SK-N-SH (cell line): Measurements from ENCODE around the gene HSPB2. TPM values are rescaled to one million over a fixed set of nuclear protein-coding genes. Genes with fewer than 3 reads are reported as not detected.

Experiments
- CTCF ChIA-PET: fragments of 300-600, 350-600 bp; formaldehyde crosslinking; extraction: SDS; loops from one replicate; lab custom pipeline; 2021; lab: Yijun Ruan, JAX
- POLR2A ChIA-PET: fragments of 350-600 bp; sonication (Branson Sonifier 250); formaldehyde crosslinking; extraction: SDS; loops from one replicate; lab custom pipeline; 2020; ENCODE audit warnings: antibody characterized with exemption, inconsistent platforms; lab: Yijun Ruan, JAX
- DNase-seq: peaks from one replicate; pipeline ENCODE4 v3.0.0; 2012
- H2AFZ ChIP-seq: fragments of 200-600 bp; sonication (generic); 2 replicates; pipeline ENCODE4 v1.8.1; 2016; ENCODE audit warnings: antibody characterized with exemption, mild to moderate bottlenecking, low read depth
- H3F3A ChIP-seq: fragments of 200-600 bp; sonication (generic); replicated peaks from 2 replicates; pipeline ENCODE3; 2016; ENCODE audit warnings: antibody characterized with exemption, mild to moderate bottlenecking; ENCODE audit not compliant: insufficient read depth
- H3K27ac ChIP-seq, 2 experiments: fragments of 200-500 bp in 1 of 2; fragments of 200-600 bp in 1 of 2; sonication (Bioruptor generic) in 1 of 2; sonication (generic), shearing (Covaris generic) in 1 of 2; 2 replicates each; pipeline versions ENCODE4 v1.5.1 to v1.6.1; 2014 to 2016; ENCODE audit warnings: low read depth in 2 of 2, inconsistent platforms in 1 of 2, low read length in 1 of 2, mild to moderate bottlenecking in 1 of 2, mixed read lengths in 1 of 2
- H3K27me3 ChIP-seq: fragments of 200-600 bp; sonication (generic), shearing (Covaris generic); 2 replicates; pipeline ENCODE4 v1.6.1; 2016; ENCODE audit warnings: mixed run types; ENCODE audit not compliant: insufficient read depth
- H3K36me3 ChIP-seq, 2 experiments: fragments of 200-500 bp in 1 of 2; fragments of 200-600 bp in 1 of 2; sonication (Bioruptor generic) in 1 of 2; sonication (generic) in 1 of 2; replicated peaks in 1 of 2; 2 replicates each; pipeline versions ENCODE3 to v1.5.1; 2014 to 2016; ENCODE audit warnings: low read length in 1 of 2, mild to moderate bottlenecking in 1 of 2; ENCODE audit not compliant: insufficient read depth in 2 of 2, control insufficient read depth in 1 of 2
- H3K4me1 ChIP-seq, 2 experiments: fragments of 200-500 bp in 1 of 2; fragments of 200-600 bp in 1 of 2; sonication (Bioruptor generic) in 1 of 2; sonication (generic), shearing (Covaris generic) in 1 of 2; 2 replicates each; pipeline versions ENCODE4 v1.5.1 to v1.6.1; 2014 to 2016; ENCODE audit warnings: low read depth in 1 of 2, low read length in 1 of 2, mixed run types in 1 of 2; ENCODE audit not compliant: insufficient read depth in 2 of 2, control insufficient read depth in 1 of 2
- H3K4me2 ChIP-seq: fragments of 200-600 bp; sonication (generic), shearing (Covaris generic); 2 replicates; pipeline ENCODE4 v1.6.1; 2017; ENCODE audit warnings: mixed run types
- H3K4me3 ChIP-seq, 2 experiments: fragments of 200-500 bp in 1 of 2; fragments of 200-600 bp in 1 of 2; sonication (Bioruptor generic) in 1 of 2; sonication (generic), shearing (Covaris generic) in 1 of 2; 2 replicates each; pipeline versions ENCODE4 v1.5.1 to v1.8.1; 2014 to 2016; ENCODE audit warnings: low read depth in 2 of 2, inconsistent platforms in 1 of 2, low read length in 1 of 2, mild to moderate bottlenecking in 1 of 2, mixed read lengths in 1 of 2, moderate library complexity in 1 of 2
- H3K79me2 ChIP-seq: fragments of 200-600 bp; sonication (generic); 2 replicates; pipeline ENCODE4 v1.8.1; 2017; ENCODE audit warnings: mild to moderate bottlenecking; ENCODE audit not compliant: insufficient read depth
- H3K9ac ChIP-seq: fragments of 200-600 bp; sonication (generic); 2 replicates; pipeline ENCODE4 v1.6.1; 2017; ENCODE audit warnings: mixed run types
- H3K9me2 ChIP-seq: fragments of 200-600 bp; sonication (generic); 2 replicates; pipeline ENCODE4 v1.6.1; 2017; ENCODE audit warnings: mixed run types
- H3K9me3 ChIP-seq: fragments of 200-600 bp; sonication (generic); 2 replicates; pipeline ENCODE4 v1.6.1; 2017; ENCODE audit warnings: mixed run types, mild to moderate bottlenecking, moderate library complexity
- H4K20me1 ChIP-seq: fragments of 200-600 bp; sonication (generic); 2 replicates; pipeline ENCODE4 v1.6.1; 2017; ENCODE audit warnings: mild to moderate bottlenecking, mixed run types; ENCODE audit not compliant: insufficient read depth
- ELF1 ChIP-seq: IDR thresholded peaks from 2 replicates; pipeline ENCODE4 v1.4.0; 2012
- EP300 ChIP-seq, 2 experiments: IDR thresholded peaks; 2 replicates each; pipeline versions ENCODE4 v1.4.0 to v1.6.1; 2012; ENCODE audit warnings: borderline replicate concordance in 1 of 2, low read depth in 1 of 2, low read length in 1 of 2
- FOSL2 ChIP-seq: IDR thresholded peaks from 2 replicates; pipeline ENCODE4 v1.4.0; 2012; ENCODE audit warnings: low read depth, mild to moderate bottlenecking, moderate library complexity, borderline replicate concordance
- FOXJ3 ChIP-seq: sonication (generic); formaldehyde crosslinking; IDR thresholded peaks from 2 replicates; pipeline ENCODE4 v1.5.1; 2020; ENCODE audit warnings: mild to moderate bottlenecking, missing genetic modification reagents
- FOXM1 ChIP-seq: IDR thresholded peaks from 2 replicates; pipeline ENCODE4 v1.4.0; 2012; ENCODE audit warnings: low read depth, mild to moderate bottlenecking
- GABPA ChIP-seq: IDR thresholded peaks from 2 replicates; pipeline ENCODE4 v1.4.0; 2012; ENCODE audit warnings: low read depth, mild to moderate bottlenecking
- GATA2 ChIP-seq: sonication (generic); formaldehyde crosslinking; IDR thresholded peaks from 2 replicates; pipeline ENCODE4 v1.5.0; 2020; ENCODE audit warnings: mild to moderate bottlenecking, missing genetic modification reagents
- JUND ChIP-seq: IDR thresholded peaks from 2 replicates; pipeline ENCODE4 v1.4.0; 2012
- MAX ChIP-seq: IDR thresholded peaks from 2 replicates; pipeline ENCODE4 v1.4.0; 2012; ENCODE audit warnings: low read depth
- MEF2A ChIP-seq: IDR thresholded peaks from 2 replicates; pipeline ENCODE4 v1.4.0; 2012; ENCODE audit warnings: low read depth, borderline replicate concordance
- MXI1 ChIP-seq: IDR thresholded peaks from 2 replicates; pipeline ENCODE4 v1.6.1; 2012; ENCODE audit warnings: mild to moderate bottlenecking, low read depth, low read length, improper control_type of control experiment
- NFIC ChIP-seq: IDR thresholded peaks from 2 replicates; pipeline ENCODE4 v1.4.0; 2012; ENCODE audit warnings: borderline replicate concordance
- PBX3 ChIP-seq: IDR thresholded peaks from 2 replicates; pipeline ENCODE4; 2012
- RAD21 ChIP-seq: IDR thresholded peaks from 2 replicates; pipeline ENCODE4 v1.6.1; 2012; ENCODE audit warnings: mild to moderate bottlenecking, low read length
- RCOR1 ChIP-seq: fragments of 150-350 bp; IDR thresholded peaks from 2 replicates; pipeline ENCODE4 v1.6.1; 2017; ENCODE audit warnings: antibody characterized with exemption, low read length
- REST ChIP-seq: IDR thresholded peaks from 2 replicates; pipeline ENCODE4 v1.6.1; 2012; ENCODE audit warnings: mild to moderate bottlenecking, low read depth, low read length, moderate library complexity
- RXRA ChIP-seq: IDR thresholded peaks from 2 replicates; pipeline ENCODE4 v1.4.0; 2012; ENCODE audit warnings: low read depth, mild to moderate bottlenecking, borderline replicate concordance
- TAF1 ChIP-seq: IDR thresholded peaks from 2 replicates; pipeline ENCODE4 v1.6.1; 2012; ENCODE audit warnings: low read depth, mild to moderate bottlenecking, low read length, moderate library complexity, borderline replicate concordance
- TEAD4 ChIP-seq: IDR thresholded peaks from 2 replicates; pipeline ENCODE4 v1.4.0; 2012; ENCODE audit warnings: mild to moderate bottlenecking, borderline replicate concordance; ENCODE audit not compliant: insufficient read depth
- WGBS: methylation state at CpG from one replicate; pipeline ENCODE4 v1.1.6; 2017; ENCODE audit warnings: low lambda C conversion rate; 5-methylcytosine and 5-hydroxymethylcytosine counted together
- polyA plus RNA-seq, 3 experiments: library from polyadenylated mRNA; depleted of rRNA; stranded (reverse); fragments of >200 nt; gene quantifications; 2 replicates each; pipeline ENCODE4 v1.2.3, GENCODE V29; 2012
- TF ChIP-seq, protein P1 (sequence below): fragments of 150-350 bp; IDR thresholded peaks from 2 replicates; pipeline ENCODE4 v1.6.1; 2017; ENCODE audit warnings: antibody characterized with exemption, low read length, low read depth, borderline replicate concordance
- TF ChIP-seq, protein P2 (sequence below): fragments of 200-600 bp; sonication (generic); IDR thresholded peaks from 2 replicates; pipeline ENCODE4 v1.6.1; 2017; ENCODE audit warnings: antibody characterized with exemption, mild to moderate bottlenecking, moderate library complexity
- TF ChIP-seq, protein P3 (sequence below): IDR thresholded peaks from 2 replicates; pipeline ENCODE4 v1.4.0; 2012; ENCODE audit warnings: low read depth, borderline replicate concordance
- TF ChIP-seq, protein P4 (sequence below): fragments of 150-350 bp; IDR thresholded peaks from 2 replicates; pipeline ENCODE4 v1.6.1; 2016; ENCODE audit warnings: mild to moderate bottlenecking, low read depth, low read length

Gene HSPB2
- polyA plus RNA-seq, 1 of the 3 experiments (the other 2 are of a cell fraction), result not detected

GRCh38 chr11:111870886-111871692, 41.4 kb upstream of the HSPB2 start, which contains the start of gene ALG9:
Gene ALG9, minus strand, starts transcription at chr11:111871581. Its CDS starts 99 bp downstream, at chr11:111871482.
- Histone ChIP-seq H3K4me1 (peaks cover 0 to 6% of the 10 kb centered on the region in 2 experiments; a peak in 3 of 4 replicates), H3K9ac (peak within 1 kb of the TSS; percentile 86), H3K36me3 (peaks cover 21 to 31% of the 10 kb centered on the region in 2 experiments), H3K9me2 (no peaks in the 10 kb centered on the region), H3K27ac (peak within 1 kb of the TSS; percentile 81 to 93), H2AFZ (peak within 1 kb of the TSS; percentile 90), H3K79me2 (peaks cover 18% of the 10 kb centered on the region), H3K9me3 (no peaks in the 10 kb centered on the region), H3K4me3 (peak within 1 kb of the TSS; percentile 81 to 85), H3K4me2 (peak within 1 kb of the TSS; percentile 85), H3F3A (peaks cover 3% of the 10 kb centered on the region), H3K27me3 (no peaks in the 10 kb centered on the region), H4K20me1 (no peaks in the 10 kb centered on the region)
- ChIA-PET CTCF (interaction anchor here (0.7 to 1.6 kb wide), 13 partner anchors 13 to 268 kb away, joined by 3 to 6 read pairs (median 3); no protein-coding TSS in a partner anchor), POLR2A (interaction anchor here (0.8 to 1.7 kb wide), 6 partner anchors 9 to 216 kb away, joined by 3 to 9 read pairs (median 4); partner anchors contain the start of genes SDHD and TIMM8B)
- DNase-seq, result peak; percentile 95
- 3% methylated on average over 13 of the region's 51 CpGs for WGBS
- TF ChIP-seq GATA2 (no peak), TEAD4 (no peak), REST (no peak), JUND (no peak), RXRA (no peak), GABPA (no peak), EP300 (IDR thresholded peaks at IDR 0.05; ENCODE audit: borderline replicate concordance in 1 of 2, low read depth in 1 of 2, low read length in 1 of 2) (no peak), RCOR1 (no peak), FOSL2 (no peak), MXI1 (peak; percentile 70), MAX (peak; percentile 41; the same call in 1 of the 2 replicates), MEF2A (no peak), NFIC (no peak), FOXJ3 (no peak), TAF1 (no peak; the same call in 1 of the 2 replicates), PBX3 (no peak; the same call in 1 of the 2 replicates), RAD21 (no peak), FOXM1 (no peak), ELF1 (no peak)
- TF ChIP-seq, protein P1, sequence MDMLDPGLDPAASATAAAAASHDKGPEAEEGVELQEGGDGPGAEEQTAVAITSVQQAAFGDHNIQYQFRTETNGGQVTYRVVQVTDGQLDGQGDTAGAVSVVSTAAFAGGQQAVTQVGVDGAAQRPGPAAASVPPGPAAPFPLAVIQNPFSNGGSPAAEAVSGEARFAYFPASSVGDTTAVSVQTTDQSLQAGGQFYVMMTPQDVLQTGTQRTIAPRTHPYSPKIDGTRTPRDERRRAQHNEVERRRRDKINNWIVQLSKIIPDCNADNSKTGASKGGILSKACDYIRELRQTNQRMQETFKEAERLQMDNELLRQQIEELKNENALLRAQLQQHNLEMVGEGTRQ, result no peak
- TF ChIP-seq, protein P2, sequence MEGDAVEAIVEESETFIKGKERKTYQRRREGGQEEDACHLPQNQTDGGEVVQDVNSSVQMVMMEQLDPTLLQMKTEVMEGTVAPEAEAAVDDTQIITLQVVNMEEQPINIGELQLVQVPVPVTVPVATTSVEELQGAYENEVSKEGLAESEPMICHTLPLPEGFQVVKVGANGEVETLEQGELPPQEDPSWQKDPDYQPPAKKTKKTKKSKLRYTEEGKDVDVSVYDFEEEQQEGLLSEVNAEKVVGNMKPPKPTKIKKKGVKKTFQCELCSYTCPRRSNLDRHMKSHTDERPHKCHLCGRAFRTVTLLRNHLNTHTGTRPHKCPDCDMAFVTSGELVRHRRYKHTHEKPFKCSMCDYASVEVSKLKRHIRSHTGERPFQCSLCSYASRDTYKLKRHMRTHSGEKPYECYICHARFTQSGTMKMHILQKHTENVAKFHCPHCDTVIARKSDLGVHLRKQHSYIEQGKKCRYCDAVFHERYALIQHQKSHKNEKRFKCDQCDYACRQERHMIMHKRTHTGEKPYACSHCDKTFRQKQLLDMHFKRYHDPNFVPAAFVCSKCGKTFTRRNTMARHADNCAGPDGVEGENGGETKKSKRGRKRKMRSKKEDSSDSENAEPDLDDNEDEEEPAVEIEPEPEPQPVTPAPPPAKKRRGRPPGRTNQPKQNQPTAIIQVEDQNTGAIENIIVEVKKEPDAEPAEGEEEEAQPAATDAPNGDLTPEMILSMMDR, result peak; percentile 46
- TF ChIP-seq, protein P3, sequence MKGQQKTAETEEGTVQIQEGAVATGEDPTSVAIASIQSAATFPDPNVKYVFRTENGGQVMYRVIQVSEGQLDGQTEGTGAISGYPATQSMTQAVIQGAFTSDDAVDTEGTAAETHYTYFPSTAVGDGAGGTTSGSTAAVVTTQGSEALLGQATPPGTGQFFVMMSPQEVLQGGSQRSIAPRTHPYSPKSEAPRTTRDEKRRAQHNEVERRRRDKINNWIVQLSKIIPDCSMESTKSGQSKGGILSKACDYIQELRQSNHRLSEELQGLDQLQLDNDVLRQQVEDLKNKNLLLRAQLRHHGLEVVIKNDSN, result no peak
- TF ChIP-seq, protein P4, sequence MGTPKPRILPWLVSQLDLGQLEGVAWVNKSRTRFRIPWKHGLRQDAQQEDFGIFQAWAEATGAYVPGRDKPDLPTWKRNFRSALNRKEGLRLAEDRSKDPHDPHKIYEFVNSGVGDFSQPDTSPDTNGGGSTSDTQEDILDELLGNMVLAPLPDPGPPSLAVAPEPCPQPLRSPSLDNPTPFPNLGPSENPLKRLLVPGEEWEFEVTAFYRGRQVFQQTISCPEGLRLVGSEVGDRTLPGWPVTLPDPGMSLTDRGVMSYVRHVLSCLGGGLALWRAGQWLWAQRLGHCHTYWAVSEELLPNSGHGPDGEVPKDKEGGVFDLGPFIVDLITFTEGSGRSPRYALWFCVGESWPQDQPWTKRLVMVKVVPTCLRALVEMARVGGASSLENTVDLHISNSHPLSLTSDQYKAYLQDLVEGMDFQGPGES, result no peak
